C4-2B (cell line): ENCODE results near the gene OPN4.

Experiments
- H3K27ac ChIP-seq: fragments of 450-650 bp; 2 replicates; pipeline ENCODE4 v1.5.1; 2017
- CTCF ChIP-seq: fragments of 450-650 bp; conservative IDR thresholded peaks from 2 replicates; pipeline ENCODE4 v1.5.1; 2017; ENCODE audit warnings: mild to moderate bottlenecking
- ZFX ChIP-seq: fragments of 450-650 bp; IDR thresholded peaks from 2 replicates; pipeline ENCODE4 v1.6.1; 2017

Gene OPN4

GRCh38 chr10:86705139-86705538 is 50.8 kb downstream of the OPN4 start:
- no peak for TF ChIP-seq CTCF
- TF ChIP-seq ZFX = no peak
- H3K27ac ChIP-seq = no peak overlapping the region

- no peak overlapping the region for H3K27ac ChIP-seq
Observed at GRCh38 chr10:86705905-86706304, 51.6 kb downstream of the OPN4 start.

GRCh38 chr10:86706401-86706841 is 52.1 kb downstream of the OPN4 start:
- TF ChIP-seq ZFX = no peak
- no peak for TF ChIP-seq CTCF

More at GRCh38 chr10:86705905-86706304, 51.6 kb downstream of the OPN4 start:
- TF ChIP-seq ZFX = no peak
- no peak for TF ChIP-seq CTCF

GRCh38 chr10:86706977-86707376 is 52.6 kb downstream of the OPN4 start:
- no peak overlapping the region for H3K27ac ChIP-seq
- TF ChIP-seq ZFX (no peak), CTCF (no peak)

More at GRCh38 chr10:86706401-86706841, 52.1 kb downstream of the OPN4 start:
- H3K27ac ChIP-seq = no peak overlapping the region

GRCh38 chr10:86707505-86707904 is 53.2 kb downstream of the OPN4 start:
- TF ChIP-seq ZFX (no peak), CTCF (no peak)
- H3K27ac ChIP-seq = no peak overlapping the region

- TF ChIP-seq CTCF (no peak), ZFX (no peak)
Observed at GRCh38 chr10:86708068-86708782, 53.9 kb downstream of the OPN4 start.

GRCh38 chr10:86708783-86709380 is 54.5 kb downstream of the OPN4 start:
- H3K27ac ChIP-seq = no peak overlapping the region
- TF ChIP-seq CTCF = no peak
- no peak for TF ChIP-seq ZFX

More at GRCh38 chr10:86708068-86708782, 53.9 kb downstream of the OPN4 start:
- no peak overlapping the region for H3K27ac ChIP-seq
